Upper lobe of left lung (tissue), 6 donors: Measurements from ENCODE around the gene BCL2A1. TPM values are rescaled to one million over a fixed set of nuclear protein-coding genes. Genes with fewer than 3 reads are reported as not detected.

ENCODE experiments used
- ATAC-seq, 2 donors: fragments of 200-7000 bp; cut with Tn5 transposase; one replicate each; pipeline ENCODE4 v1.9.1; 2022; ENCODE audit warnings: mild to moderate bottlenecking in 2 of 2, moderate library complexity in 2 of 2; ENCODE audit not compliant: low FRiP score in 2 of 2
- DNase-seq, 2 donors: peaks; one replicate each; pipeline ENCODE4 v3.0.0-alpha.2; 2019 to 2020
- H3K27ac ChIP-seq, 4 donors: fragments of 200-600 bp; sonication (generic); one replicate each; pipeline ENCODE4 v1.5.1; 2016 to 2019
- H3K27me3 ChIP-seq, 4 donors: fragments of 200-600 bp; sonication (generic); one replicate each; pipeline ENCODE4 v1.5.1; 2017 to 2019
- H3K36me3 ChIP-seq, 4 donors: fragments of 200-600 bp; sonication (generic); one replicate each; pipeline ENCODE4 v1.5.1; 2016 to 2019
- H3K4me1 ChIP-seq, 4 donors: fragments of 200-600 bp; sonication (generic); one replicate each; pipeline ENCODE4 v1.5.1; 2018 to 2019
- H3K4me3 ChIP-seq, 4 donors: fragments of 200-600 bp; sonication (generic); one replicate each; pipeline ENCODE4 v1.5.1; 2017 to 2019; ENCODE audit warnings: mild to moderate bottlenecking in 2 of 4, moderate library complexity in 1 of 4
- H3K9me3 ChIP-seq, 4 donors: fragments of 200-600 bp; sonication (generic); one replicate each; pipeline ENCODE4 v1.5.1; 2018 to 2019
- EP300 ChIP-seq, 4 donors: sonication (generic); formaldehyde crosslinking; IDR thresholded peaks; one replicate each; pipeline ENCODE4 v1.5.1; 2017; ENCODE audit warnings: antibody characterized with exemption in 4 of 4, control low read depth in 2 of 4
- POLR2A ChIP-seq, 4 donors: fragments of 450-650 bp; IDR thresholded peaks; one replicate each; pipeline ENCODE4 v1.5.1; 2016 to 2017; ENCODE audit warnings: antibody characterized with exemption in 4 of 4, mild to moderate bottlenecking in 2 of 4
- POLR2AphosphoS5 ChIP-seq, 2 donors: sonication (generic); formaldehyde crosslinking; IDR thresholded peaks; one replicate each; pipeline ENCODE4 v1.5.1; 2017; ENCODE audit warnings: antibody characterized with exemption in 2 of 2
- WGBS, 2 donors: methylation state at CpG; one replicate each; pipeline ENCODE4 v1.1.5; 2017 to 2018; 5-methylcytosine and 5-hydroxymethylcytosine counted together
- total RNA-seq, 6 donors: library from RNA; depleted of rRNA in 4 of 6; stranded (reverse); fragments of >200 nt in 4 of 6; gene quantifications; one replicate each; pipeline versions ENCODE4 v1.1.0 to v1.2.1, GENCODE V29; 2016 to 2021
- TF ChIP-seq, protein P1 (sequence below), 6 experiments: fragments of 450-650 bp in 4 of 6; fragments of 200-600 bp in 2 of 6; sonication (generic) in 2 of 6; IDR thresholded peaks; one replicate each; pipeline ENCODE4 v1.5.1; 2016 to 2019; ENCODE audit warnings: antibody characterized with exemption in 6 of 6
- donor health status: DM: no; HTN: no; CAD: no; lungs with moderate emphysema.
- donor health status: DM: no; HTN: yes; CAD: no; lungs with severe emphysema.

The BCL2A1 gene
- total RNA-seq, 6 donors from 2014 or later: 11.5 to 81.9 (median 43.7) TPM

GRCh38 chr15:79989183-79989582 is 18.2 kb upstream of the BCL2A1 start:
- no peak for ATAC-seq
- WGBS, 2 donors: 65 to 67% methylated on average over 1 to 2 of the region's 2 CpGs
- no peaks in the 10 kb centered on the region for H3K36me3 ChIP-seq
- DNase-seq: no peak
- peaks cover 0 to 9% (median 0%) of the 10 kb centered on the region in 4 donors for H3K4me1 ChIP-seq
- H3K4me3 ChIP-seq: no peak overlapping the region
- no peaks in the 10 kb centered on the region for H3K9me3 ChIP-seq
- TF ChIP-seq, protein P1, sequence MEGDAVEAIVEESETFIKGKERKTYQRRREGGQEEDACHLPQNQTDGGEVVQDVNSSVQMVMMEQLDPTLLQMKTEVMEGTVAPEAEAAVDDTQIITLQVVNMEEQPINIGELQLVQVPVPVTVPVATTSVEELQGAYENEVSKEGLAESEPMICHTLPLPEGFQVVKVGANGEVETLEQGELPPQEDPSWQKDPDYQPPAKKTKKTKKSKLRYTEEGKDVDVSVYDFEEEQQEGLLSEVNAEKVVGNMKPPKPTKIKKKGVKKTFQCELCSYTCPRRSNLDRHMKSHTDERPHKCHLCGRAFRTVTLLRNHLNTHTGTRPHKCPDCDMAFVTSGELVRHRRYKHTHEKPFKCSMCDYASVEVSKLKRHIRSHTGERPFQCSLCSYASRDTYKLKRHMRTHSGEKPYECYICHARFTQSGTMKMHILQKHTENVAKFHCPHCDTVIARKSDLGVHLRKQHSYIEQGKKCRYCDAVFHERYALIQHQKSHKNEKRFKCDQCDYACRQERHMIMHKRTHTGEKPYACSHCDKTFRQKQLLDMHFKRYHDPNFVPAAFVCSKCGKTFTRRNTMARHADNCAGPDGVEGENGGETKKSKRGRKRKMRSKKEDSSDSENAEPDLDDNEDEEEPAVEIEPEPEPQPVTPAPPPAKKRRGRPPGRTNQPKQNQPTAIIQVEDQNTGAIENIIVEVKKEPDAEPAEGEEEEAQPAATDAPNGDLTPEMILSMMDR (IDR thresholded peaks at IDR 0.05): no peak
- no peak for TF ChIP-seq POLR2A (IDR thresholded peaks at IDR 0.05)
- TF ChIP-seq POLR2AphosphoS5 (IDR thresholded peaks at IDR 0.05): no peak
- TF ChIP-seq EP300 (IDR thresholded peaks at IDR 0.05): no peak
- H3K27ac ChIP-seq: peak overlapping the region in 2 of 4 donors; percentile 39 to 58
- no peaks in the 10 kb centered on the region for H3K27me3 ChIP-seq

- Histone ChIP-seq H3K27me3 (no peaks in the 10 kb centered on the region), H3K27ac (peak overlapping the region in 2 of 4 donors; percentile 39 to 58), H3K4me3 (no peak overlapping the region), H3K9me3 (no peaks in the 10 kb centered on the region), H3K4me1 (peaks cover 0 to 5% (median 0%) of the 10 kb centered on the region in 4 donors), H3K36me3 (no peaks in the 10 kb centered on the region)
- TF ChIP-seq POLR2A (IDR thresholded peaks at IDR 0.05) (no peak), EP300 (IDR thresholded peaks at IDR 0.05) (no peak), POLR2AphosphoS5 (IDR thresholded peaks at IDR 0.05) (no peak)
- TF ChIP-seq, protein P1 (IDR thresholded peaks at IDR 0.05): no peak
- DNase-seq (no peak), ATAC-seq (no peak)
- 94% methylated on average over 3 of the region's 3 CpGs for WGBS, 2 donors
Measured at GRCh38 chr15:79988448-79989117, 17.6 kb upstream of the BCL2A1 start.

DNA sequence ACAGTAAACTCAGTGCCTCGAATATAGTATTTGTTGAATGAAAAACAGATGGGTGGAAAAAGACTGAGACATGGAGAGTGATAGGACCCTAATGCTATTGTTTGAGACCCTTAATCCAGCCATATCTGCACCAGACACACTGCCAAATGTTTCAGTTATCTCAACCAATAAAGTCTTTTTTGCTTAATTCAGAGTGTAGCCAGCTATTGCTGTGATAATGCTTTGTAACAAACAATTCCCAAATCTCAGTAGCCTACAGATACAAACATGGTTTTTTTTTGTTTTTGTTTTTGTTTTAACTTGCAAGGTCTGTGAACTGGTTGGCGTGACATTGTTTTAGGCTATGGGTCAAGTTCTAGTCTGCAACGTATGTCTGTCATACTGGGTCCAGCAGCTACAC is 17.0 kb upstream of the BCL2A1 start:
- TF ChIP-seq POLR2A (IDR thresholded peaks at IDR 0.05): no peak
- TF ChIP-seq, protein P1 (IDR thresholded peaks at IDR 0.05): no peak
- no peak for TF ChIP-seq POLR2AphosphoS5 (IDR thresholded peaks at IDR 0.05)
- TF ChIP-seq EP300 (IDR thresholded peaks at IDR 0.05): no peak
- H3K9me3 ChIP-seq: no peaks in the 10 kb centered on the region
- no peak for DNase-seq
- 86 to 91% methylated on average over 3 of the region's 3 CpGs for WGBS, 2 donors
- no peak overlapping the region for H3K4me3 ChIP-seq
- no peak overlapping the region for H3K27ac ChIP-seq
- no peaks in the 10 kb centered on the region for H3K4me1 ChIP-seq
- no peak for ATAC-seq
- no peaks in the 10 kb centered on the region for H3K36me3 ChIP-seq
- H3K27me3 ChIP-seq: no peaks in the 10 kb centered on the region

- WGBS, 2 donors: 78 to 80% methylated on average over 7 of the region's 7 CpGs
- no peaks in the 10 kb centered on the region for H3K36me3 ChIP-seq
- no peak overlapping the region for H3K27ac ChIP-seq
- H3K4me1 ChIP-seq: no peaks in the 10 kb centered on the region
- TF ChIP-seq POLR2A (IDR thresholded peaks at IDR 0.05): no peak
- TF ChIP-seq, protein P1 (IDR thresholded peaks at IDR 0.05): no peak
- no peak for TF ChIP-seq POLR2AphosphoS5 (IDR thresholded peaks at IDR 0.05)
- no peak for TF ChIP-seq EP300 (IDR thresholded peaks at IDR 0.05)
- no peaks in the 10 kb centered on the region for H3K9me3 ChIP-seq
- H3K27me3 ChIP-seq: no peaks in the 10 kb centered on the region
- no peak for ATAC-seq
- H3K4me3 ChIP-seq: no peak overlapping the region
- no peak for DNase-seq
Measured at GRCh38 chr15:79987569-79987955, 16.6 kb upstream of the BCL2A1 start.
